CD4-positive, alpha-beta T cell treated with Interleukin-1 beta for 1 hour (primary cell): ENCODE results near the gene ZMIZ2.
"Not testable (repeated sequence)": the region's sequence is repeated elsewhere in the genome, so short reads cannot be mapped to it uniquely, and the experiment has no call there.

ENCODE experiments used
- DNase-seq, 2 donors: peaks; one replicate each; pipeline ENCODE4 v3.0.0-alpha.2; 2020 to 2022

ZMIZ2 gene, protein sequence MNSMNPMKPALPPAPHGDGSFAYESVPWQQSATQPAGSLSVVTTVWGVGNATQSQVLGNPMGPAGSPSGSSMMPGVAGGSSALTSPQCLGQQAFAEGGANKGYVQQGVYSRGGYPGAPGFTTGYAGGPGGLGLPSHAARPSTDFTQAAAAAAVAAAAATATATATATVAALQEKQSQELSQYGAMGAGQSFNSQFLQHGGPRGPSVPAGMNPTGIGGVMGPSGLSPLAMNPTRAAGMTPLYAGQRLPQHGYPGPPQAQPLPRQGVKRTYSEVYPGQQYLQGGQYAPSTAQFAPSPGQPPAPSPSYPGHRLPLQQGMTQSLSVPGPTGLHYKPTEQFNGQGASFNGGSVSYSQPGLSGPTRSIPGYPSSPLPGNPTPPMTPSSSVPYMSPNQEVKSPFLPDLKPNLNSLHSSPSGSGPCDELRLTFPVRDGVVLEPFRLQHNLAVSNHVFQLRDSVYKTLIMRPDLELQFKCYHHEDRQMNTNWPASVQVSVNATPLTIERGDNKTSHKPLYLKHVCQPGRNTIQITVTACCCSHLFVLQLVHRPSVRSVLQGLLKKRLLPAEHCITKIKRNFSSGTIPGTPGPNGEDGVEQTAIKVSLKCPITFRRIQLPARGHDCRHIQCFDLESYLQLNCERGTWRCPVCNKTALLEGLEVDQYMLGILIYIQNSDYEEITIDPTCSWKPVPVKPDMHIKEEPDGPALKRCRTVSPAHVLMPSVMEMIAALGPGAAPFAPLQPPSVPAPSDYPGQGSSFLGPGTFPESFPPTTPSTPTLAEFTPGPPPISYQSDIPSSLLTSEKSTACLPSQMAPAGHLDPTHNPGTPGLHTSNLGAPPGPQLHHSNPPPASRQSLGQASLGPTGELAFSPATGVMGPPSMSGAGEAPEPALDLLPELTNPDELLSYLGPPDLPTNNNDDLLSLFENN

DNA sequence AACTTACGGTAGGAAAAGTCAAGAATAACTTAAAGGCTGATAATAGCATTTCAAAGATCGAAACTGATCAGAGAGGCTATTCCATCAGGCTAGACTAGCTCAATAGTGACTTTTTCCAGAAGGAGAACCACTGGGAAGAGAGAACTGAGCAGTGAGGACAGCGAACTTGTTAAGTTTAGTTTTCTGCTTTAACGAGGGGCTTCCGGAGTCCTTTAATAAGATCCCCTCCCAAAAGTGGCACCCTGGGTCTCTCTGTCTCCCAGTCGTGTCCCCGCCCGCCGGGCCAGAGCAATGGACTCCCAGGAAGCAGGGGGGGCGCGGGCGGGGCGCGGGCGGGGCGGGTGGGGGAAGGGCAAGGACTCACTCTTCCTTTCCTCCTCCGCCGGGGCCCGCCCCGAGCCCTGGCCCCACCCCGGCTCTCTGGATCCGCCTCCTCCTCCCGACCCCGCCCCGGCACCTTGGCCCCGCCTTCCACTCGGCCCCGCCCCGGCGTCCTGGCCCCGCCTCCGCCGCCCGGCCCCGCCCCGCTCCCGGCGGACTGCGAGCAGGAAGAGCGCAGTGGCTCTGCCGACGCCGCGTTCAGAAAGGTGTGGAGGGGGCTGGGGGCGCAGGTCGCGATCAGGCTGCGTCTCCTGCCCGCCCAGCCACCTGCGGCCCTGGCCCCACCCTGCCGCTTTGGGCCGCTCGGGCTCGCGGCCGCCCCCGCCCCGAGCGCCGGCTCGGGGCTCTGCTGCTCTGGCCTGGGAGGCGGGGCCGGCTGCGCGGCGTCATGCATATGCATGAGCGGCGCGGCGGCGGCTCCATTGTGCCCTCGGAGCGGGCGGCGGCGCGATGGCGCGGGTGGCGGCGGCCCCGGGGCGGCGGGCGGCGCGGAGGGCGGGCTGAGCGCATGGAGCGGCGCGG lies at the start of gene ZMIZ2:
Gene ZMIZ2, plus strand, starts transcription at position 803 of the 903 bp plus-strand sequence. CDS start 7,403 bp downstream, outside the sequence.
- DNase-seq: peak; percentile 92

DNA sequence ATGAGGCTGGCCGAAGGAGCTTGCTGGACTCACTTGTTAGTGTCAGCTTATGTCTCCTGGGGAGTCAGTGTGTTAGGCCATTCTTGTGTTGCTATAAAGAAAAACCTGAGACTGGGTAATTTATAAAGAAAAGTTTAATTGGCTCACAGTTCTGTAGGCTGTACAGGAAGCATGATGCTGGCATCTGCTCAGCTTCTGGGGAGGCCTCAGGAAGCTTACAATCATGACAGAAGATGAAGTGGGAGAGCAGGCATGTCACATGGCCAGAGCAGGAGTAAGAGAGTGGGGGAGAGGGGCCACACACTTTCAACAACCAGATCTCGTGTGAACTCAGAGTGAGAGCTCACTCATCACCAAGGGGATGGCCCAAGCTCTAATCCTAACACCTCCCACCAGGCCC lies 49.0 kb upstream of the ZMIZ2 start:
- not testable (repeated sequence) for DNase-seq

DNA sequence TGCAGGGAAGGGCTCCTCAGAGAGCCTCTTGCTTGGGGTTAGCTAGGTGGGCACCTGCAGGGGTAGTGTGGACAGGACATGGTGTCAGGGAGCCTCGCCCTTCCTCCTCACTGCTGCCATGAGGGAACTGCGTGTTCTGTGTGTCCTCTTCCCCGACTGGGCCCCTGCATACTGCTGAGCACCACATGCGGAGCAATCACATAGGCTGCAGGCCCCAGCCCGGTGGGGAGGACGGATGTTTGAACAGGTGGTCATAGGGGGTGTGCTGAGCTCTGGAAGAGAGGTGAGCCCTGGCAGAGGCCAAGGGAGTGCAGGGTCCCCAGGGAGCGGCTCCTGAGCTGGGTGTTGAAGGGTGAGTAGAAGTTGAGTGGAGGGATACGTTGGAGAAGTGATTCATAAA lies 48.3 kb upstream of the ZMIZ2 start:
- no peak for DNase-seq

DNA sequence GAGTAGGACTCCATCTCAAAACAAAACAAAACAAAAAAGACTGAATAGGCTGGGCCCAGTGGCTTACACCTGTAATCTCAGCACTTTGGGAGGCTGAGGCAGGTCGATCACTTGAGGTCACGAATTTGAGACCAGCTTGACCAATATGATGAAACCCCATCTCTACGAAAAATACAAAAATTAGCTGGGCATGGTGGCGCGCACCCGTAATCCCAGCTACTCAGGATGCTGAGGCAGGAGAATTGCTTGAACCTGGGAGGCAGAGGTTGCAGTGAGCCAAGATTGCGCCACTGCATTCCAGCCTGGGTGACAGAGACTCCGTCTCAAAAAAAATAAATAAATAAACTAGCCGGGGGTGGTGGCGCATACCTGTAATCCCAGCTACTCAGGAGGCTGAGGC lies 45.3 kb upstream of the ZMIZ2 start:
- DNase-seq: not testable (repeated sequence)

DNA sequence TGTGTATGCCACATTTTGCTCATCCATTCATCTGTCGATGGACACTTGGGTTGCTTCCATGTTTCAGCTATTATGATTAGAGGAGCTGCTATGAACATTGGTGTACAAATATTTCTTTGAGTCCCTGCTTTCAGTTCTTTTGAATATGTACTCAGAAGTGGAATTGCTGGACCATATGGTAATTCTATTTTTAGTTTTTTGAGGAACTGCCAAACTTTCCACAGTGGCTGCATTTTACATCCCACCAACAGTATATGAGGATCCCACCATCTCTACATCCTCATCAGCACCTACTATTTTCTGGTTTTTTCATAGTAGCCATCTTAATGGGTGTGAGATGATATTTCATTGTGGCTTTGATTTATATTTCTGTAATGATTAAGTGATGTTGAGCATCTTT lies 44.7 kb upstream of the ZMIZ2 start:
- no peak for DNase-seq

DNA sequence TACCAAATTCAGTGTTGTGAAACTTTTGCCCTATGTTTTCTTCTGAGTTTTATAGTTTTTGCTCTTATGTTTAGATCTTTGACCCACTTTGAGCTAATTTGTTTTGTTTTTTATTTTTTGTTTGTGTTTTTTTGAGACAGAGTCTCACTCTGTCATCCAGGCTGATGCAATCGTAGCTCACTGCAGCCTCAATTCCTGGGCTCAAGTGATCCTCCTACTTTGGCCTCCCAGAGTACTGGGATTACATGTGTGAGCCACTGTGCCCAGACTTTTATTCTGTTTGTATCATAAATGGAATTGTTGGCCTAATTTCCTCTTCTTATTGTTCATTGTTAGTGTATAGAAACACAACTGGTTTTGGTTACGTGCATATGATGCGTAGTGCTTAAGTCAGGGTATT lies 43.2 kb upstream of the ZMIZ2 start:
- DNase-seq: no peak

DNA sequence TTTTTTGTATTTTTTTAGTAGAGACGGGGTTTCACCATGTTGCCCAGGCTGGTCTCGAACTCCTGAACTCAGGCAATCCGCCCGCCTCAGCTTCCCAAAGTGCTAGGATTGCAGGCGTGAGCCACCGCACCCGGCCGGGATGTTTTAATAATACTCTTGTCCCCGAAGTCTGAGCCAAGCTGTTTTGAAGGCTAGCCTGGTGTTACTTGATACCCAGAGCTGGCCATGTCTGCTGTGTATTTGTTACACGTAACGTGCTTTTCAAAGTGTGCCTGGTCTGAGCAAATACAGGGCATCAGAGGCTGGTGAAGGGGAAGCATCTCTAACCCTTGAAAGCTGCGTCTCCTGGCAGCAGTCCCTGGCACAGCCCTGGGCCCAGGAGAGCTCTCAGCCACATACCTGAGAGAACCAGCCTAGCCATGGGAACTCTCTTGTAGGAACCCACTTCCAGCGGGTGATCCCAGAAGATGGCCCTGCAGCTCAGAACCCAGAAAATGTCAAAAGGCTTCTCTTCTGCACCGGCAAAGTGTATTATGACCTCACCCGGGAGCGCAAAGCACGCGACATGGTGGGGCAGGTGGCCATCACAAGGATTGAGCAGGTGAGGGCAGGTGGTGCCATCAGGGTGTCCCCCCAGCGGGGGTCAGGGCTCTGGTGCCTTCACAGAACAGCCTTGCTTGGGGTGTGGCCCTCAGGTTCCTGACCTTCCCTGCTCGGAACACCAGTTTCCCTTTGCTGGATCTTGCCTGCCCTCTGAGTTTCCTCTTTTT lies 41.7 kb upstream of the ZMIZ2 start:
- no peak for DNase-seq

DNA sequence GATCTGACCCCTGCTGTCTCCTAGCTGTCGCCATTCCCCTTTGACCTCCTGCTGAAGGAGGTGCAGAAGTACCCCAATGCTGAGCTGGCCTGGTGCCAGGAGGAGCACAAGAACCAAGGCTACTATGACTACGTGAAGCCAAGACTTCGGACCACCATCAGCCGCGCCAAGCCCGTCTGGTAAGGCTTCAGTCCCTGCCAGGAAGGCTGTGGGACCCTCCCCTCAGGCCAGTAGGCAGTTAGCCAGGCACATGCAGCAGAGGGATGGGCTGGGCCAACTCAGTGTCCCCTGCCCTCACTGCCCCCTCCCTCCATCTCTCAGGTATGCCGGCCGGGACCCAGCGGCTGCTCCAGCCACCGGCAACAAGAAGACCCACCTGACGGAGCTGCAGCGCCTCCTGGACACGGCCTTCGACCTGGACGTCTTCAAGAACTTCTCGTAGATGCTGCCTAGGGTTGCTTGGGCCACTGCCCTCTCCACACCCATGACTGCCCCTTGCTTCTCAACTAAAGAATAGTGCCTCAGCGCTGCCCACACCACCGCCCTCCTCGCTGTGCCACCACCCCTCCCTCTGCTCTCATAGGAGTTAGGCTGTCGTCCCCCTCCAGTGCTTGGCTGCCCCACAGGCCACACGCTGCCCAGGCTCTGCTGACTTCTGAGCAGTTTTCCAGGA lies 41.0 kb upstream of the ZMIZ2 start:
- DNase-seq: no peak

DNA sequence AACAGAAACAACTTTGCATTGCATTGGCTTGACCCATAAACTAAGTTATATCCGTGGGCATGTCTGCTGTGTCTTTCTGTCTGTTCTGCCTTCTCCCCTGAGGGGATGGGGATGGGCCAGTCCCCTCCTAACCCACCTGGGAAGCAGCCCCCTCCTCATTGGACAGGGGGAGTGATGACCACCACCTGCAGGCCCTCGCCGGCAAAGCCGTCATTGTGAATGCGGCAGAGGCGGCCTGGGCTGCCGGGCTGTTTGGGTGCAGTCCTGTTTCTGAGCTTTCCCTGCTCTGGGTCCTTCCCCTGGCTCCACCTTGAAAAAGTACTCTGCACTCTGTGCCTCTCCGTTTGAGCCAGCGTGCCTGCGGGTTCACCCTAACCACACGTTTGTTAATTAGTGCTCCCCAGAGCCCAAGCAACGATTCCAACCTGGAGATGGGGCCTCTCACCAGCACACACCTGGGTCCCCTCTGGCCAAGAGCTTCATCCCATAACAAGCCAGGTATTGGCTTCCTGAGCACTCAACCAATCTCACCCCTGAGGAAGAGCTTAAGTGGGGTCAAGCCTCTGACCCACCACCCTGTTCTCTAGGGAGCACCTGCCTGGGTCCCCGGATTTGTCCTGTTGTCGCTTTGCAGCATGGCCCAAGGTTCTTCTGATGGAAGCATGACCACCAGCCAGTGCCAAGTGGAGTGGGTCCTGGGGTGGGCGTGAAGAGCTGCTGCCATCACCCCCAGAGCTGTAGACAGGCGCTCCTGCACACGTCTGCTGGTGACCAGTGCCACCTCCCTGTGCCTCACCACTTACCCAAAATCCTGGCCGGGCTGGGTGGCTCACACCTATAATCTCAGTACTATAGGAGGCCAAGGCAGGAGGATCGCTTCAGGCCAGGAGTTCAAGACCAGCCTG lies 39.4 kb upstream of the ZMIZ2 start:
- no peak for DNase-seq

DNA sequence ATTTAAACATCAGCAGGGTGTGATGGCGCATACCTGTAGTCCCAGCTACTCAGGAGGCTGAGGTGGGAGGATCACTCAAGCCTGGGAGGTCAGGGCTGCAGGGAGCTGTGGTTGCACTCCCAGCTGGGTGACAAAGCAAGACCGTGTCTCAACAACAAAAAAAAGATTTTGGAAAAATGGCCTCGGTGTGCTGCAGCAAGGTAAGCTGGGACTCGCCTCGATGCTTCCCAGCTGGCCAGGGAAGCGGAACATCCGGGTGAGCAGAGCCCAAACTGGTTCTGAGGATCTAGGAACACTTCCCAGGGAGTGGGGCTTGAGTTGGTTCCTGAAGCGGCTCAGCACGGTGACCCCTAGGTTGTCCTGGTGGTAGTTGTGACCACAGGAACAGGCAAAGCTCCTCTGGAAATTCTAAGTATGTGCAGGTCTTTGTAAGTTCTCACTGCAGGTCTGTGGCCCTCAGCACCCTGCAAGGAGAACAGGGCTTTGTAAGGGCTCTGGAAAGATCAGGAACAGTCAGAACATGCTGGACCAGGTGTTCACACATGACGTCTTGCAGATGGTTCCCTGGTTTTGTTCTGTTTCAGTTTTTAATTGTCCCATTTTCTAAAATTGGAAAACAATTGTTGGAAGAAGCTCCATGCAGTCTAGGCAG lies 38.6 kb upstream of the ZMIZ2 start:
- no peak for DNase-seq

DNA sequence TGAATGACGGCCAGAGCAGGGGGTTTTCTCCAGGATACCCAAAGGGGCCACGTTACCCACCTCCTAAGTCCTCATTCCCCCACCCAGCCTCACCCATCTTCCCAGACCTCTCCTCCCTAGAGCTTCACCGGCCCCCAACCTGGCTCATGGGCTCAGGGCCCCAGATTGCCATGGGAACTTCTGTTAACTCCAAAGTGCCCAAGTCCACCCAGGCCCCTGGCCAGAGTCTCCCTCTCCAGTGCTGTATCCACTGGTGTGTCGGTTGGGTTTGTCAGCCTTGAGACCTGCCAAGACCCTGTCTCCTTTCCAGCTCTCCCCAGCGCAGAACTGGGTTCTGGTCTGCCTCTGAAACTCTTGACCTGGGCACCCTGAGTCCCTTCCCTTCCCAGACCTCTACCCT lies 37.1 kb upstream of the ZMIZ2 start:
- no peak for DNase-seq

DNA sequence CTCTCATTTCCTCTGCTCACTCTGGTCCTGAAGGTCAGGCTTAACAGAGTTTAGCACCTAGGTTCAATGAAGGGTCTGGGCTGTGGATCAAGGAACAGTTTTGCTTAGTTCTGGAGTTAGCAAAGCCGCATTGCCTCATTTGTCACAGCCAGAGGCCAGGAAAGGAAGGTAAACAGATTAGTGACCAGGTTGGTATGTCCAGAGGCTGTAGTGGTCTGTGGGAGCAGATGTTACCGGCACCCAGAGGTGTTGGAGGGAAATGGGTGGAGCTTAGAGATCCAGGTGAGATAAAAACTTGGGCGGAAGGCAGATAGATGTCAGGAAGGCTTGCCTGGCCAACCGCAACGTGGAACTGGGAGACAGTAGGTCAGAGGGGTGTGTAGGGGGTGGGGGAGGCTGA lies 36.6 kb upstream of the ZMIZ2 start:
- no peak for DNase-seq

DNA sequence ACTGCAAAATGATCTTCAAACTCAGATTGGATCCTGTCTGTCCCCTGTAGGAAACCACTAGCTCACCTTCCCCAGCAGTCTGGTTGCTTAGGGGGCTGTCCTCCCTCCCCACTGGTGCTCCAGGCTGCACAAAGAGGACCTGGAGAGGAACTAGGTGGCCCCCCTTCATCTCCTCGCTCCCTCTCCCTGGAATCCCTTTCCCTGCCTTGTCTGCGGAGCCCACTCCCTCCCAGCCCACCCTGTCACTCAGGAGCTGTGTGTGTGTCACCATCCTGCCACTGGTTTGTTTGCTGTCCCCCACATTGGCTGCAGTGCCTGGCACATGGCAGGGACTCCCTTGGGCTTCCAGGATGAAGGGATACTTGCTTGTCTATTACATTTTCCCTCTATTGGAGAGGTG lies 35.5 kb upstream of the ZMIZ2 start:
- no peak for DNase-seq

DNA sequence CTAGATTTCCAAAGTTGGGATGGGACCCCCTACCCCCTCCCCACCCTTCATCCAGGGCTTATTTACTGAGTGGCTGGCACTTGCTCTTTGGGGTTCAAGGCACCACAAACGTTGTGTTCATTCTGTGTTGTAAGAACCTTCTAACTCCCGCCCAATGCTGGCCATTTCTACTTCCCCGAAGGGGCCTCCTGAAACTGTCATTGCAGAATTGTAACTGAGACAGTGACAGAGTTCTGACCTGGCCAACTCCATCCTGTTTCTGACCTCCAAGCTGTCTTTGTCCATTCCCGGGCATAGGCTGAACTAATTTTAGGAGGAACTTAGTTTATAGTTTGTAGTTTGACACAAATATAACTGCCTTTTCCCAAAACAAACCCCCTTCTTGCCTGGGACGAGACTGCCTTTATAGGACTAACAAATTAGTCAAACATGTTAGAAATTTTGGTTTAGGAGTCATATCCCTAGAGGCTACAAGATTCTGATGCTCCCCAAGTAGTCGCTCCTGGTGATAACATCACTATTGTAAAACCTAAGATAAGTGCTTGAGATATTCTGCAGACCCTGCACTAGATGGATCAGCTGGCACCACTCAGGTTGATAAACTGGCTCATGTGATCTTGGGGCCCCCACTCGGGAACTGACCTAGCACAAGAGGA lies 34.8 kb upstream of the ZMIZ2 start:
- DNase-seq: no peak

DNA sequence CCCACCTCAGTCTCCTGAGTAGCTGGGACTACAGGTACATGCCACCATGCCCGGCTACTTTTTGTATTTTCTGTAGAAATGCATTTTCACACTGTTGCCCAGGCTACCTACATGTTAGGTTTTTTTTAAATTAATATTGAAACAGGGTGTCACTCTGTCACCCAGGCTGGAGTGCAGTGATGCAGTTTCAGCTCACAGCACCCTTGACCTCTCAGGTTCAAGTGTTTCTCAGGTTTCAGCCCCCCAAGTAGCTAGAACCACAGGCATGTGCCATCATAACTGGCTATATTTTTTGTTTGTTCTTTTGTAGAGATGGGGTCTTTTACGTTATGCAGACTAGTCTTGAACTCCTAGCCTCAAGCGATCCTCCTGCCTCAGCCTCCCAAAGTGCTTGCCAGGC lies 32.4 kb upstream of the ZMIZ2 start:
- DNase-seq: no peak

DNA sequence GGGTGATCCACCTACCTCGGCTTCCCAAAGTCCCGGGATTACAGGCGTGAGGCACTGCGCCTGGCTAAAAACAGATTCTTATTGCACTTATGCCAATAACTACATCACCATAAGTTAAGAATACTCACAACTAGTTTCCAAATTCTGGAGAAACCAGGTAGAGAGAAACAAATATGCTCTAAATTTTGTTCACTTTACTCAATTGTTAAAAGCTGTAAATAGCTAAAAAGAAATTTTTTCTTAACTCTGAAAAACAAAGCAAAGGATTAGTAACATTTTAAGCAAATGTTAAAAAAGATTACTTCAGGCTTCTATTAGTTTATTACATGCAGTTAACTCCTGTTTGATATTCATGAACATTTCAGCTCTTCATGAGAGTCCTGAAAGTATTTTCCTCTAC lies 28.3 kb upstream of the ZMIZ2 start:
- DNase-seq: no peak

DNA sequence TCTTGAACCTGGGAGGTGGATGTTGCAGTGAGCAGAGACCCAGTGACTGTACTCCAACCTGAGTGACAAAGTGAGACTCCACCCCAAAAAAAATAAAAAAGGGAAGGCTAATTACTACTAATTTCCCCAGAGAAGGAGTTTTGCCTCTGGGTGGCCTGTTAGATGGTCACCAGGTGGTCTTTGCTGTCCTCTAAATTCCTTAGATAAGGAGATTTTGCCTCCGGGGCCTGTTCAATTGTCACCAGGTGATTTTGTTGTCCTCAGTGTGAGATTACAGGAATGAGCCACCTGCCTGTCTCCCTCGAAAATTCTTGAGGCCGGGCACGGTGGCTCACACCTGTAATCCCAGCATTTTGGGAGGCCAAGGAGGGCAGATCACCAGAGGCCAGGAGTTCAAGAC lies 24.4 kb upstream of the ZMIZ2 start:
- no peak for DNase-seq

DNA sequence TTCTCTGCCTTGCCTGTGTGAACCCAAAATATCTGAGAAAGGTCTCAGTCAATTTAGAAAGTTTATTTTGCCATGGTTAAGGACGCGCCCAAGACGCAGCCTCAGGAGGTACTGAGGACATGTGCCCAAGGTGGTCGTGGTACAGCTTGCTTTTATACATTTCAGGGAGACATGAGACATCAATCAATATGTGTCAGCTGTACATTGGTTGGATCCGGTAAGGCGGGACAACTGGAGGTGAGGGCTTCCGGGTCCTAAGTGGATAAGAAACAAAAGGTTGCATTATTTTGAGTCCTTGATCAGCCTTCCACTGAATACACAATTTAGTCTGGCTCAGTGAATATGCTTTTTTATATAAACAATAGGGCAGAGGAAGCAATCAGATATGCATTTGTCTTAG lies 22.4 kb upstream of the ZMIZ2 start:
- not testable (repeated sequence) for DNase-seq
